Kidney (tissue), 14 donors: ENCODE data around the gene GNPTAB. TPM values are rescaled to one million over a fixed set of nuclear protein-coding genes. Genes with fewer than 3 reads are reported as not detected.

ENCODE experiments used
- DNase-seq, 5 donors: peaks; one replicate each; pipeline ENCODE4 v3.0.0-alpha.2; 2013 to 2020
- FAIRE-seq: peaks from 2 replicates; lab custom pipeline; 2012; peaks lifted over from hg19 to GRCh38; lab: Jason Lieb, UNC
- H3K27ac ChIP-seq, 2 donors: one replicate each; pipeline ENCODE4 v1.7.0; 2013; ENCODE audit warnings: low read depth in 2 of 2, low read length in 2 of 2, inconsistent platforms in 1 of 2
- H3K27me3 ChIP-seq: one replicate; pipeline ENCODE4 v1.7.1; 2013; ENCODE audit warnings: low read length, inconsistent platforms; ENCODE audit not compliant: control insufficient read depth, insufficient read depth
- H3K36me3 ChIP-seq, 3 donors: one replicate each; pipeline versions ENCODE4 v1.7.0 to v1.7.1; 2013; ENCODE audit warnings: low read length in 3 of 3, control low read depth in 1 of 3, inconsistent platforms in 1 of 3; ENCODE audit not compliant: insufficient read depth in 3 of 3, control insufficient read depth in 2 of 3
- H3K4me1 ChIP-seq, 3 donors: one replicate each; pipeline versions ENCODE4 v1.7.0 to v1.7.1; 2013; ENCODE audit warnings: low read length in 3 of 3, inconsistent platforms in 1 of 3, low read depth in 1 of 3; ENCODE audit not compliant: control insufficient read depth in 2 of 3, insufficient read depth in 2 of 3
- H3K4me3 ChIP-seq, 3 donors: one replicate each; pipeline versions ENCODE4 v1.7.0 to v1.8.1; 2013; ENCODE audit warnings: low read length in 3 of 3, control low read depth in 1 of 3, inconsistent platforms in 1 of 3
- H3K9ac ChIP-seq, 3 donors: one replicate each; pipeline versions ENCODE4 v1.7.0 to v1.7.1; 2013; ENCODE audit warnings: low read length in 3 of 3, control low read depth in 1 of 3, inconsistent platforms in 1 of 3
- H3K9me3 ChIP-seq, 3 donors: one replicate each; pipeline versions ENCODE4 v1.7.0 to v1.7.1; 2013; ENCODE audit warnings: low read length in 3 of 3, control low read depth in 1 of 3, inconsistent platforms in 1 of 3; ENCODE audit not compliant: control insufficient read depth in 2 of 3, insufficient read depth in 1 of 3
- CTCF ChIP-seq: IDR thresholded peaks from 3 replicates; pipeline ENCODE4 v1.5.1; 2012; ENCODE audit warnings: mild to moderate bottlenecking, moderate library complexity, borderline replicate concordance; ENCODE audit not compliant: insufficient read depth; ENCODE audit errors: extremely low read depth
- intact Hi-C: fragments of 100-400 bp; cut with DNase I; formaldehyde crosslinking; loops from one replicate; pipeline ENCODE4 v1.11.1; 2022
- polyA plus RNA-seq: library from polyadenylated mRNA; stranded (reverse); fragments of 350-450 nt; fragmentation: Illumina TruSeq; extraction: RNeasy Lipid Tissue Mini Kit (QIAGEN cat#74804); gene quantifications from one replicate; pipeline ENCODE4 v1.2.3, GENCODE V29; 2014; ENCODE audit warnings: low read depth, low replicate concordance; ENCODE audit not compliant: insufficient read depth
- total RNA-seq: library from RNA; stranded (reverse); fragmentation: NEBNext Ultra II Directional; extraction: Animal tissue kit (Norgen Biotek cat#: 25700); gene quantifications from one replicate; pipeline ENCODE4 v1.2.1, GENCODE V29; 2021
- donor health status: control.
- donor health status: control.
- donor health status: control.
- donor health status: control.
- donor health status: control.
- donor health status: DM: yes; HTN: yes; CAD: no.
- donor health status: Normal renal cell carcinoma (clear cell type).

The GNPTAB gene
- total and polyA plus RNA-seq, 2 donors from 2014 or later, result 17.8 to 46.0 TPM

DNA sequence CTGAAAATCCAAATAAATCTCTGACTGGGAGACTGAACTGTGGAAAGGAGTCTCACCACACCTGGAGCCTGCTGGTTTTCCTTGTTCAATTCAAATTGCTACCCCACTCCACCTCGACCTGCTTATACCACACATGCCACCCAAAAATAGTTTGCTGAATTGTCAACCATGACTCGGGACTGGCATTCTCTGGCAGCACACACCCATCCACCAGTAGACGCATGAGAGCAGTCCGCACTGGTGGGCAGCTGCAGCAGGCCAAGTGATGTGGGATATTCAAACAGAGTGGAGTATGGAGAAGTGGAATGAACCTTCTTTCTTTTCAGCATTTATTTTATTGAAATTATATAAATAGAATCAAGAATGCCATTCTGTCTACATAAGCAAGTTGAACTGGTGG lies 52.8 kb downstream of the GNPTAB start:
- no peaks in the 10 kb centered on the region for H3K4me1 ChIP-seq
- H3K27me3 ChIP-seq, result no peaks in the 10 kb centered on the region
- FAIRE-seq (no peak), DNase-seq (no peak)
- intact Hi-C loops, result no loop called here
- no peaks in the 10 kb centered on the region for H3K9me3 ChIP-seq
- H3K27ac ChIP-seq, result no peak overlapping the region
- no peak overlapping the region for H3K4me3 ChIP-seq
- TF ChIP-seq CTCF, result no peak
- H3K9ac ChIP-seq, result no peak overlapping the region
- H3K36me3 ChIP-seq, result peaks cover 0 to 6% (median 0%) of the 10 kb centered on the region in 3 donors

DNA sequence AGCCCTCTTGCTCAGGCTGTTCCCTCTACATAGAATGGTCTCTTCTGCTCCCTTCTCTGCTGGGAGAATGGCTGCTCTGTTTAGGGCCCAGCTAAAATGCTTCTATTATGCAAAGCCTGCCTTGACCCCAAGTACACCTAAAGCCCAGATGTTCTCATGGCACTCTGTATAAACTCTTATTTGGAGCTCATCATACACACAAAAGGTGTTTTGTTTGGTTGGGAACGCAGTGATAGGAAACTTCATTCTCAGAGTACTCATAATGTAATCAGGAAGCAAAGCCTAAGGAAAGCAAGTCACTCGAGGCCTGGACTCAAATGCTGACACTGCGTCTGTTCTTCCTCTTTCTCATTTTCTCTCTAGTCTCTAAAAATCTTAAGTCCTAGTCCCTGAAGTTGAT lies 53.3 kb downstream of the GNPTAB start:
- no peak for FAIRE-seq
- H3K9me3 ChIP-seq, result no peaks in the 10 kb centered on the region
- H3K4me1 ChIP-seq, result no peaks in the 10 kb centered on the region
- no peaks in the 10 kb centered on the region for H3K27me3 ChIP-seq
- DNase-seq, result no peak
- H3K27ac ChIP-seq, result no peak overlapping the region
- intact Hi-C loops, result no loop called here
- no peak for TF ChIP-seq CTCF
- H3K36me3 ChIP-seq, result peaks cover 0 to 6% (median 0%) of the 10 kb centered on the region in 3 donors
- no peak overlapping the region for H3K9ac ChIP-seq
- no peak overlapping the region for H3K4me3 ChIP-seq

DNA sequence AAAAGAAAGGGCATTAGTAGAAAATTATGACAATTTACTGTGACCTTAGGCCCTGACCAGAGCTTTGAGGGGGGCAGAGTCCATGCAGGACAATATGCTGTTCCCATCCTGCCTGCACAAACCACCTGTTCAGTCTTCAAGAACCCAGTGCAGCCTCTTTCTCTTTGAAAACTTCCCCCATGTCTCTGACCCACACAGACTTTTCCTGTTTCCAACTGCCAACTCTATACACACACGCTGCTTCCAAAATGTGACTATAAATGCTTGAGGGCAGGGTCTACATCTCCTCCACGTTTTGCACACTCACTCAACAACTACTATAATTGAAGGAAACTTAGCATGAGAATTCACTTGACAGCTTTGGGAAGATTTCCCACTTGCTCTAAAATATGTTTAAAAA lies 54.9 kb downstream of the GNPTAB start:
- DNase-seq (no peak), FAIRE-seq (no peak)
- Histone ChIP-seq H3K9me3 (no peaks in the 10 kb centered on the region), H3K4me1 (no peaks in the 10 kb centered on the region), H3K27me3 (no peaks in the 10 kb centered on the region), H3K27ac (no peak overlapping the region), H3K4me3 (no peak overlapping the region), H3K36me3 (peaks cover 0 to 4% (median 0%) of the 10 kb centered on the region in 3 donors), H3K9ac (no peak overlapping the region)
- intact Hi-C loops, result no loop called here
- no peak for TF ChIP-seq CTCF

DNA sequence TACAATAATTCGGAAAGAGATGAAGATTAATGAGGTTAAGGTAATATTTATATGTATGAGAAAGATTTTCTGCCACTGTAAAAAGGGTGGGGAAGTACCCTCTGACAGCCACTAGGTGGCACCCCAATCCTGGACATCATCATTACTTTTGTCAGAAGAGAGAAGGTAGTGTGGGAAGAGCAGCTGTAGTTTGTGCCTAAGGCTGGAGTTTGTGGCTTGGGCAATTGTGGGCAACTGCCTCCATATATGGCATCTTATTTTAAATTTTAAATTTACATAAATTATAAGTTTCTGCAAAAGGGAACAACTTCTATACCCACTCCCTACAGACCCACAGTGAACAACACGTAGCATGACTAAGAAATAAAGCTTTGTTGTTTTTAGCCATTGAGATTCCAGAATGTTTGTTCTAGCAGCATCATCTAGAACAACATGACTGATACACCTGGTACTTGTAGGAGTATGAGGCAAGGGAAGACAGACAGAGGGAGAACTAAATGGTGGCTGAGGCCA lies 57.1 kb downstream of the GNPTAB start:
- FAIRE-seq, result peak; percentile 95
- peak in 4 of 5 donors; percentile 55 to 68 (median 60) for DNase-seq
- TF ChIP-seq CTCF, result peak; percentile 91
- Histone ChIP-seq H3K27me3 (no peaks in the 10 kb centered on the region), H3K27ac (no peak overlapping the region), H3K36me3 (peaks cover 2 to 12% (median 4%) of the 10 kb centered on the region in 3 donors), H3K9me3 (no peaks in the 10 kb centered on the region), H3K9ac (no peak overlapping the region), H3K4me3 (no peak overlapping the region), H3K4me1 (no peaks in the 10 kb centered on the region)
- intact Hi-C loops, result no loop called here
